Activated CD4-positive, alpha-beta T cell treated with anti-CD3 and anti-CD28 coated beads, Interleukin-2, amount 10 ng/mL, durations not matched to agents 7 days and 5 days (primary cell): Measurements from ENCODE around the gene COA8. TPM values are rescaled to one million over a fixed set of nuclear protein-coding genes. Genes with fewer than 3 reads are reported as not detected.

Source experiments
- CTCF ChIA-PET: fragments of 350-600 bp; sonication (Branson Sonifier 250); formaldehyde crosslinking; loops from one replicate; lab custom pipeline; 2021; ENCODE audit warnings: antibody characterized with exemption; lab: Charles Lee
- POLR2A ChIA-PET: fragments of 350-600 bp; sonication (Branson Sonifier 250); formaldehyde crosslinking; loops from one replicate; lab custom pipeline; 2021; ENCODE audit warnings: antibody characterized with exemption; lab: Charles Lee
- DNase-seq: peaks from one replicate; pipeline ENCODE4 v3.0.0-alpha.2; 2020
- H3K27ac Mint-ChIP-seq: one replicate; pipeline ENCODE4 v1.8.0; 2021; ENCODE audit warnings: mild to moderate bottlenecking, moderate library complexity, mixed read lengths
- H3K27me3 Mint-ChIP-seq: one replicate; pipeline ENCODE4 v1.8.0; 2021; ENCODE audit warnings: mixed read lengths
- H3K36me3 Mint-ChIP-seq: one replicate; pipeline ENCODE4 v1.8.0; 2021; ENCODE audit warnings: low read depth, mixed read lengths
- H3K4me1 Mint-ChIP-seq: one replicate; pipeline ENCODE4 v1.8.0; 2021; ENCODE audit warnings: mixed read lengths
- H3K4me3 Mint-ChIP-seq: one replicate; pipeline ENCODE4 v1.8.0; 2021; ENCODE audit warnings: mild to moderate bottlenecking, moderate library complexity, mixed read lengths
- H3K9me3 Mint-ChIP-seq: one replicate; pipeline ENCODE4 v1.8.0; 2021; ENCODE audit warnings: mixed read lengths
- total RNA-seq, 2 experiments: library from RNA; stranded (reverse); gene quantifications; one replicate each; pipeline ENCODE4 v1.2.3, GENCODE V29; 2021

COA8 gene
- 10 to 100 TPM; 24.7 to 24.9 TPM for total RNA-seq

GRCh38 chr14:103562429-103563225, at the start of gene COA8, which contains the start of gene BAG5:
Gene COA8, plus strand, starts transcription at chr14:103562960. Its CDS starts 42 bp downstream, at chr14:103563002.
Gene BAG5, minus strand, starts transcription at chr14:103562657. Its CDS starts 1,493 bp downstream, at chr14:103561164.
- H3K27ac Mint-ChIP-seq = peak within 1 kb of the TSS; percentile 91
- CTCF ChIA-PET = interaction anchor here (0.6 to 1.7 kb wide), 8 partner anchors 10 to 1641 kb away, joined by 3 to 7 read pairs (median 4); no protein-coding TSS in a partner anchor
- peak; percentile 88 for DNase-seq
- POLR2A ChIA-PET = interaction anchor here (0.7 kb wide), 1 partner anchor 321 kb away, joined by 3 read pairs; no protein-coding TSS in a partner anchor
- H3K36me3 Mint-ChIP-seq = peaks cover 26% of the 10 kb centered on the region
- no peaks in the 10 kb centered on the region for H3K27me3 Mint-ChIP-seq
- peak within 1 kb of the TSS; percentile 92 for H3K4me3 Mint-ChIP-seq
- H3K9me3 Mint-ChIP-seq = no peaks in the 10 kb centered on the region
- peaks cover 63% of the 10 kb centered on the region for H3K4me1 Mint-ChIP-seq

DNA sequence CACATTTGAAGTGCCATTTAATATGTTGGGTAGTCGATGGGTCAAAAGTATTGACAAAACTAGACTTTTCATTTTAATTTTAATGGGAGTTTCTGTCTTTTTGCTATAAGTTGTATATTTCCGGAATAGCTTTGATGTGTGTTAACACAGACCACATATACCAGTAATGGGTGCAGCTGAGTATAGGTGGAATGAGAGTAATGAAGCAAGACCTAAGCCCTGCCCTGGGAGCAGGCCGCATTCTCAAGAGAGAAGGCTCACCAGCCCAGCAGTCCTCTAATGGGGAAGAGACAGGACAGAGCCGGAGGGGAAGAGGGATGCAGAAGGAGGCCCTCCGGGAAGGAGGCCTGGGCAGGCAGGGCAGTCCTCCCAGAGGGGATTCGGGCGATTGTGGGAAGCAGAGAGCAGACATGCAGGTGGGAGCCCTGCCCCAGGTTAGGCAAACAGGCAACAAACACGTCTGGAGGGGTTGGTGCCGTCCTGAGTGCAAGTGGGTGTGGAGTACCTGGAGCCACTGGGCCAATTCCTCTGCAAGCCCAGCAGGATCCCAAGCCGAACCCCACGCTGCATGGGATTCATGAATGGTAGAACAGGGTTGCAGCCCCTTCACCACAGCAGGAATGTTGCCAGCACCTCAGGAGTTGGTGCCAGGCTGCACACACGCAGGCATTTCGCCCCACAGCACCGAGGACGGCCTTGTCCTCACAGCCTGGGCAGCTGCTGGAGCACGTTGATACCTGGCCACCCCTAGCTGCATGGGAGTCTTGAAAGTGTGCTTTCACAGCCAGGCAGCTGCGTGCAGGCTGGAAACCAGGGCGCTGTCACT, 48.0 kb upstream of the COA8 start:
- ChIA-PET POLR2A (no interaction called here), CTCF (no interaction called here)
- no peak for DNase-seq
- no peak overlapping the region for H3K4me3 Mint-ChIP-seq
- H3K27me3 Mint-ChIP-seq = no peaks in the 10 kb centered on the region
- H3K4me1 Mint-ChIP-seq = peaks cover 9% of the 10 kb centered on the region
- no peaks in the 10 kb centered on the region for H3K9me3 Mint-ChIP-seq
- no peaks in the 10 kb centered on the region for H3K36me3 Mint-ChIP-seq
- H3K27ac Mint-ChIP-seq = no peak overlapping the region

DNA sequence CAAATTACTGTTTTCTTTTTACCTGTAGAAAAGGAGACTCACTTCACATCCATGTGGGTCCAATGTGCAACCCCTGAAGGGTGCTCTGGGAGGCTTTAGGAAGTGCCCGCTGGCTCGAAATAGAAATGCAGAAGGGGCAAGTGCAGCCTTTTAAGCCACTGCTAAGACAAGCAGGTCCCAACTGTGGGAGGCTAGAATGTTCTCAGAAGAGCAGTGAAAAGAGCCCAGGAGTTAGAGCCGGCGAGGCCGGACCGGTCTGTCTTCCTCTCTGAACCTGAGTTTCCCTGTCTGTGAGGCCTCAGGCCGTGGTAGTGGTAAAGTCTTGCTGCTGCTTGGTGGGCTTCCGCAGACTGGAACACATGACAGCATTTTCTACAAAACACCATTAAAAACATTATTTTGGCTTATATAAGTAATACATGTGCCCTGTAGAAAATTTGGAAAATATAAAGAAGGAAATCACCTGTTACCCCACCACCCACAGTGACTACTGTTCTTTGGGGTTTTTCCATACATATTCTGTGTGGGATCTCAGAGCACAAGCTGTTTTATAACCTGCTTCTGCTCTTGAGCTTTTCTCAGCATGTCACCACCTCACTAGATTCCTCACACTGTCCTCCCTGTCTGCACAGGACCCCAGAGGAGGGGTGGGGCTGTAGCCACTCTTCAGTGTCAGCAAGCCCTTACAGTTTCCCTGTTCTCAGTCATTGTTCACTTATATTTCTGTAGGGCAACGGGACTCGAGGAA, 46.2 kb upstream of the COA8 start:
- CTCF ChIA-PET = no interaction called here
- Mint-ChIP-seq H3K9me3 (no peaks in the 10 kb centered on the region), H3K4me1 (peaks cover 11% of the 10 kb centered on the region), H3K27ac (no peak overlapping the region), H3K27me3 (peaks cover 2% of the 10 kb centered on the region), H3K4me3 (no peak overlapping the region), H3K36me3 (no peaks in the 10 kb centered on the region)
- DNase-seq = no peak
- POLR2A ChIA-PET = no interaction called here

GRCh38 chr14:103517174-103517566, 45.6 kb upstream of the COA8 start:
- Mint-ChIP-seq H3K36me3 (no peaks in the 10 kb centered on the region), H3K27me3 (peaks cover 4% of the 10 kb centered on the region), H3K4me1 (peaks cover 11% of the 10 kb centered on the region), H3K9me3 (no peaks in the 10 kb centered on the region), H3K4me3 (no peak overlapping the region), H3K27ac (peak overlapping the region; percentile 31)
- CTCF ChIA-PET = interaction anchor here (1.2 to 2.1 kb wide), 3 partner anchors 10 to 14 kb away, joined by 3 to 12 read pairs (median 3); no protein-coding TSS in a partner anchor
- no peak for DNase-seq
- POLR2A ChIA-PET = no interaction called here

GRCh38 chr14:103517721-103518421, 44.9 kb upstream of the COA8 start:
- Mint-ChIP-seq H3K4me1 (peaks cover 11% of the 10 kb centered on the region), H3K27me3 (peaks cover 5% of the 10 kb centered on the region), H3K4me3 (no peak overlapping the region), H3K27ac (no peak overlapping the region), H3K9me3 (no peaks in the 10 kb centered on the region), H3K36me3 (no peaks in the 10 kb centered on the region)
- ChIA-PET POLR2A (no interaction called here), CTCF (interaction anchor here (0.6 to 2.1 kb wide), 8 partner anchors 10 to 49 kb away, joined by 3 to 12 read pairs (median 4); no protein-coding TSS in a partner anchor)
- no peak for DNase-seq

DNA sequence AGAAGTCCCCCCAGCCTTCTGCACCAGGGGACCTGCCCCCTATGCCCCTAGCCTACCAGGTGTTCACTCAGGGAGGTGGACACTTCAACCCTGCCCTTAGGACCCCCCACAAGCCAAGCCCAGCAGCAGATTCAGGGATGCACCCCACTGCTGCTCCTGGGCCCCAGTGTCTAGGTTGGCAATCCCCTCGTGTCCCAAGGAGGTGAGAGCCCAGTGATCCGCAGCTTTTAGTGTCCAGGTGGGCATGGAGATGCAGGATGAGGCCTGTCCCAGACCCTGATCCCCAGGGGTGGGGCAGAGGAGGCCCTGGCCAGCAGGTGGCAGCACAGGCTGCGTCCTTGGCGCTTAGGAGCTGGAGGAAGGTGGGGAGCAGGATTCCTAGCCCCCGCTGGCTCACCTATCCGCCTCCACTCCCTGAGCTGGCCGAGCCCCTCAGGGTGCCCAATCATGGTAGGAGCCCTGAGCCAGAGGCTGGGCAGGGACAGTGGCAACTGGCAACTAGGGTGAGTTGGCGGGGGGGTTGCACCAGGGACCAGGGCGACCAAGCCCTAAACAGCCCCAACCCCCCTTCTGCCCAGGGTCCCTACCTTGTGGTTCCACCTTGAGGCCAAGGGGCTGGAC, 44.2 kb upstream of the COA8 start:
- Mint-ChIP-seq H3K4me3 (no peak overlapping the region), H3K9me3 (no peaks in the 10 kb centered on the region), H3K27me3 (peaks cover 10% of the 10 kb centered on the region), H3K4me1 (peaks cover 12% of the 10 kb centered on the region), H3K27ac (no peak overlapping the region), H3K36me3 (no peaks in the 10 kb centered on the region)
- peak; percentile 64 for DNase-seq
- CTCF ChIA-PET = interaction anchor here (0.6 to 2.1 kb wide), 16 partner anchors 9 to 537 kb away, joined by 3 to 12 read pairs (median 4); partner anchors contain the start of genes BAG5 and COA8
- POLR2A ChIA-PET = interaction anchor here (1.0 kb wide), 1 partner anchor 43 kb away, joined by 4 read pairs; no protein-coding TSS in a partner anchor

DNA sequence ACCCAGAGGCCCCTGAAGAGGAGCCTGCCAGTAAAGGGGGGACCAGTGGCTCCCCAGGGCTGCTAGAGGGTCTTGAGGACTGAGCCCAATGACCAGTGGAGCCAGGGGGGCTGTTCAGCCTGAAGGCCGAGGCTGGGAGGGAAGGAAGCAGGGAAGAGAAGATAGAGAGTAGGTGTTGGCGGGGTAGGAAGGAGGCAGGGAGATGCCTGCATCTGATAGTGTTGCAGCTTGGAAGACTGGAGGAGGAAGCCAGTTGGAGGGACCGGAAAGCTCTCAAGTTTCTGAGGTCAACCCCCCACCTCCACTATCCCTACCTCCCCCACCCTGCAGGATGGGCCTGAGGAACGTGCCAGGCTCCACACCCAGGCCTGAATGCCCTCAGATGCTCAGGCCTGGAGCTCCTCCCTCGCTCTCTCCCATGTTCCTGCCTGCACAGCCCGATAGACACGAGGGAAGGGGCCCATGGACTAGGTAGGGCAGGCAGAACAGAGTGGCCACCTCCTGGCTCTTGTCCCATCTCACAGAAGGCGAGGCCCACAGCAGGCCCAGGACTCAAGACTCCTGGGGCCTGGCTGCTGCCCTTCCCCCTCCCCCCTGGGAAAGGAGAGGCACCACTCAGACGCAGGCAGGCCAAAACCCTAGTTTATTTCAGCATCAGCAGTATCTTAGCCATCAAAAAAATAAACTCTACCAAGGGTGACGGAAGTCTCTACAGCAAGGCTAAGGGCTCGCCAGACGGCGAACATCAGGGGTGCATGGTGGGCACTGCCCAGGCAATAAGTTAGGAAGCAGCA, 43.5 kb upstream of the COA8 start:
- POLR2A ChIA-PET = interaction anchor here (1.0 kb wide), 1 partner anchor 42 kb away, joined by 4 read pairs; no protein-coding TSS in a partner anchor

GRCh38 chr14:103519837-103520212, 42.9 kb upstream of the COA8 start:
- Mint-ChIP-seq H3K9me3 (no peaks in the 10 kb centered on the region), H3K4me3 (peak overlapping the region; percentile 41), H3K27me3 (peaks cover 22% of the 10 kb centered on the region), H3K36me3 (no peaks in the 10 kb centered on the region), H3K27ac (peak overlapping the region; percentile 60), H3K4me1 (peaks cover 13% of the 10 kb centered on the region)
- no peak for DNase-seq
- ChIA-PET POLR2A (interaction anchor here (1.0 kb wide), 1 partner anchor 42 kb away, joined by 4 read pairs; no protein-coding TSS in a partner anchor), CTCF (interaction anchor here (1.2 kb wide), 1 partner anchor 22 kb away, joined by 3 read pairs; no protein-coding TSS in a partner anchor)

More for the DNA sequence above, 43.5 kb upstream of the COA8 start:
- no peaks in the 10 kb centered on the region for H3K36me3 Mint-ChIP-seq
- peaks cover 17% of the 10 kb centered on the region for H3K27me3 Mint-ChIP-seq
- peaks cover 15% of the 10 kb centered on the region for H3K4me1 Mint-ChIP-seq
- H3K9me3 Mint-ChIP-seq = no peaks in the 10 kb centered on the region
- H3K4me3 Mint-ChIP-seq = no peak overlapping the region
- peak overlapping the region; percentile 78 for H3K27ac Mint-ChIP-seq
- CTCF ChIA-PET = interaction anchor here (0.7 to 2.1 kb wide), 14 partner anchors 8 to 538 kb away, joined by 3 to 12 read pairs (median 4); partner anchors contain the start of genes BAG5 and COA8
- DNase-seq = no peak

DNA sequence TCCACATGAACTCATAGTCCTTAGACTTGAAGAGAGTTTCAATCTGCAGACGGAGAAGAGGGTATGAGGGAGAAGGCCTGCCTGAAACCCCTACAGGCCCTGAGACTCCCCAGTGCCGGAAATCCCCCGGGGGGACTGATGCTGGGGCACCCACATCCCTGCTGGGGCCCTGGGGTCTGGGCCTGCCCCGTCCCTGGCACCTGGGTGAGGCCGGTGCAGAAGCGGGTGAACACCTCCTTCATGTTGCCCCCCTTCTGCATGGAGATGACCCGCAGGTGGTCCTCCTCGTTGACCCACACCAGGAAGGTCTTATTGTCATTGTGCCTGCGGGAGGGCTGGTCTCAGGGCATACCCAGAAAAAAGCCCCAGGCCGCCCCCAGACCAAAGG, 42.5 kb upstream of the COA8 start:
- no peaks in the 10 kb centered on the region for H3K9me3 Mint-ChIP-seq
- H3K27ac Mint-ChIP-seq = peak overlapping the region; percentile 60
- no peak for DNase-seq
- H3K4me1 Mint-ChIP-seq = peaks cover 13% of the 10 kb centered on the region
- peak overlapping the region; percentile 41 for H3K4me3 Mint-ChIP-seq
- POLR2A ChIA-PET = no interaction called here
- CTCF ChIA-PET = interaction anchor here (0.5 to 1.4 kb wide), 6 partner anchors 9 to 331 kb away, joined by 3 to 4 read pairs (median 3); partner anchors contain the start of gene TRMT61A
- H3K27me3 Mint-ChIP-seq = peaks cover 22% of the 10 kb centered on the region
- no peaks in the 10 kb centered on the region for H3K36me3 Mint-ChIP-seq

DNA sequence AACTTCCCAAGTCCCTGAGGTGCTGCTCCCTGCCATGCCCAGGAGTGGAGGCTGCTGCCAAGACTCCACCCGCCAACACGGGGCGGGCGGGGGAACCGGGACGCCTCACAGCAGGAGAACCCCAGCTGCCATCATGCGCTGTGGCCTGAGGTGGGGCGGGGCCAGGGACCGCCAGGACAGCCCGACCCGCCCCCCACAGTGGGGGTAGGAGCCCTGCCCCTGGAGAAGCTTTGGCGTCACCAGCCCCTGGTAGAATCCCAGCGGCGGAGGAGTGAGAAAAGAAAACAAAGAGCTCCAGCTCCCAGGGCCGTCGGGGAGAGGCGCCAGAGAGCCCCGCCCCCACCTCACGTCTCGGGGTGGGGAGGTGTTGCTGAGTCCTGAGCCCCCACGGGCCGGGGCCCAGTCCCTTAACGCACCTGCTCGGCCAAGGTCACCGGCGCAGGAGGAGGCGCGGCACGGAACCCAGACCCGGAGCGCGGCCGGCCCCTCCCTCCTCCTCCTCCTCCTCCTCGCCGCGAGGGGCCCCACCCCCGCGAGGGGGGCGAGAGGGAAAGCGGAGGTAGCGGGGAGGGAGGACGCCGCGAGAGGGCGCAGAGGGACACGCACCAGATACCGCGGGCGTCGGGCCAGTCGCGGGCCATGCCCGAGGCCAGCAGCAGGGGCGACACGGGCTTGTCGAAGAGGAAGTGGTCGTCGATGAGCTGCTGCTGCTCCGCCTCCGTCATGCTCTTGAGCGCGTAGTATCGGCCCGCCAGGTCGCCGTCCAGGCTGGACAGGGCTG, 41.9 kb upstream of the COA8 start:
- CTCF ChIA-PET = interaction anchor here (0.5 to 1.4 kb wide), 11 partner anchors 9 to 1321 kb away, joined by 3 to 4 read pairs (median 3); partner anchors contain the start of gene TRMT61A
- DNase-seq = peak; percentile 66

More for the DNA sequence above, 41.9 kb upstream of the COA8 start:
- Mint-ChIP-seq H3K4me3 (peak overlapping the region; percentile 43), H3K27ac (no peak overlapping the region), H3K27me3 (peaks cover 22% of the 10 kb centered on the region), H3K4me1 (peaks cover 13% of the 10 kb centered on the region), H3K9me3 (no peaks in the 10 kb centered on the region), H3K36me3 (no peaks in the 10 kb centered on the region)
- POLR2A ChIA-PET = no interaction called here
